MM.1S (cell line): Measurements from ENCODE around the gene FRMPD2.

Experiments used
- EZH2phosphoT487 ChIP-seq: fragments of 300-600 bp; sonication (generic); IDR thresholded peaks from 2 replicates; pipeline ENCODE4 v1.6.1; 2018; ENCODE audit warnings: antibody characterized with exemption, low read length
- TF ChIP-seq, protein P1 (sequence below): fragments of 300-600 bp; sonication (generic); IDR thresholded peaks from 2 replicates; pipeline ENCODE4 v1.5.1; 2016; ENCODE audit warnings: antibody characterized with exemption, low read length, mixed read lengths

DNA sequence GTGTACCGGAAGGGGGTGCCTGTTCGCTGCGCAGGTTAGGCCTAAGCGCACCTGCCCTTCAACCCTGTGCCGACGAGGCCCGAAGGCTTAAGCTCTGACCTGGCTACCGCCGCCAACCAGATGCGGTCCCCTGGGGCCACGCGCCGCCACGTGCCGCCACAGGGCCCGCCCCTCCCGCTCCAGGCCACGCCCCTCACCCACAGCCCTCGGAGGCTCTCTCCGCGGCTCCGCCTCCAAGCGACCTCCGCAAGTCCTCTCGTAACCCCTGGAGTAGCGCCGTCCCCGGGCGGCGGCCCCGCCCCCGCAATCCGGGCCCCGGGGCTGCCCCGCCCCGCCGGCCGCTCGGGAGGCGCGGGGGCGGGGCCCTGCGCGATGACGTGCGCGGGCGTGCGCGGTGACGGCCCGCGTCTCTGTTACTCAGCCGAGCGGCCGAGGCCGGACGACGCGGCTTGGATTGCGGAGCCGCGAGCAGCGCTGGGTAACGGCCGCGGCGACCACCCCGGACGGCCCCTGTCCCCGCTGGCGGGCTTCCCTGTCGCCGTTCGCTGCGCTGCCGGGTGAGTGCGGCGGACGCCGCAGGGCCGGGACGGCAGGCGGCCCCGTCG is 31.9 kb upstream of the FRMPD2 start, which contains the start of gene MAPK8:
- TF ChIP-seq, protein P1, sequence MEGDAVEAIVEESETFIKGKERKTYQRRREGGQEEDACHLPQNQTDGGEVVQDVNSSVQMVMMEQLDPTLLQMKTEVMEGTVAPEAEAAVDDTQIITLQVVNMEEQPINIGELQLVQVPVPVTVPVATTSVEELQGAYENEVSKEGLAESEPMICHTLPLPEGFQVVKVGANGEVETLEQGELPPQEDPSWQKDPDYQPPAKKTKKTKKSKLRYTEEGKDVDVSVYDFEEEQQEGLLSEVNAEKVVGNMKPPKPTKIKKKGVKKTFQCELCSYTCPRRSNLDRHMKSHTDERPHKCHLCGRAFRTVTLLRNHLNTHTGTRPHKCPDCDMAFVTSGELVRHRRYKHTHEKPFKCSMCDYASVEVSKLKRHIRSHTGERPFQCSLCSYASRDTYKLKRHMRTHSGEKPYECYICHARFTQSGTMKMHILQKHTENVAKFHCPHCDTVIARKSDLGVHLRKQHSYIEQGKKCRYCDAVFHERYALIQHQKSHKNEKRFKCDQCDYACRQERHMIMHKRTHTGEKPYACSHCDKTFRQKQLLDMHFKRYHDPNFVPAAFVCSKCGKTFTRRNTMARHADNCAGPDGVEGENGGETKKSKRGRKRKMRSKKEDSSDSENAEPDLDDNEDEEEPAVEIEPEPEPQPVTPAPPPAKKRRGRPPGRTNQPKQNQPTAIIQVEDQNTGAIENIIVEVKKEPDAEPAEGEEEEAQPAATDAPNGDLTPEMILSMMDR: no peak
- TF ChIP-seq EZH2phosphoT487: no peak
